Prostate gland (tissue), 2 donors: ENCODE measurements around the gene NOB1.
"Not testable (repeated sequence)": the region's sequence is repeated elsewhere in the genome, so short reads cannot be mapped to it uniquely, and the experiment has no call there.

Source experiments
- CTCF ChIP-seq, 4 experiments: fragments of 200-600 bp in 2 of 4; fragments of 450-650 bp in 2 of 4; sonication (generic) in 2 of 4; IDR thresholded peaks; 1 replicate in 3 of 4; 2 replicates in 1 of 4; pipeline ENCODE4 v1.5.1; 2016 to 2019; ENCODE audit warnings: antibody characterized with exemption in 4 of 4, mild to moderate bottlenecking in 2 of 4, moderate library complexity in 2 of 4
- POLR2AphosphoS5 ChIP-seq: sonication (generic); formaldehyde crosslinking; IDR thresholded peaks from one replicate; pipeline ENCODE4 v1.6.1; 2017; ENCODE audit warnings: antibody characterized with exemption

GRCh38 chr16:69757375-69757774 lies 2.6 kb upstream of the NOB1 start:
- not testable (repeated sequence) for TF ChIP-seq CTCF (IDR thresholded peaks at IDR 0.05); POLR2AphosphoS5
